CD4-positive, alpha-beta T cell treated with Interleukin-15 for 4 hours (primary cell): ENCODE measurements around the gene STAB2.

Source experiments
- DNase-seq: peaks from one replicate; pipeline ENCODE4 v3.0.0-alpha.2; 2020; ENCODE audit warnings: low spot score

Gene STAB2

DNA sequence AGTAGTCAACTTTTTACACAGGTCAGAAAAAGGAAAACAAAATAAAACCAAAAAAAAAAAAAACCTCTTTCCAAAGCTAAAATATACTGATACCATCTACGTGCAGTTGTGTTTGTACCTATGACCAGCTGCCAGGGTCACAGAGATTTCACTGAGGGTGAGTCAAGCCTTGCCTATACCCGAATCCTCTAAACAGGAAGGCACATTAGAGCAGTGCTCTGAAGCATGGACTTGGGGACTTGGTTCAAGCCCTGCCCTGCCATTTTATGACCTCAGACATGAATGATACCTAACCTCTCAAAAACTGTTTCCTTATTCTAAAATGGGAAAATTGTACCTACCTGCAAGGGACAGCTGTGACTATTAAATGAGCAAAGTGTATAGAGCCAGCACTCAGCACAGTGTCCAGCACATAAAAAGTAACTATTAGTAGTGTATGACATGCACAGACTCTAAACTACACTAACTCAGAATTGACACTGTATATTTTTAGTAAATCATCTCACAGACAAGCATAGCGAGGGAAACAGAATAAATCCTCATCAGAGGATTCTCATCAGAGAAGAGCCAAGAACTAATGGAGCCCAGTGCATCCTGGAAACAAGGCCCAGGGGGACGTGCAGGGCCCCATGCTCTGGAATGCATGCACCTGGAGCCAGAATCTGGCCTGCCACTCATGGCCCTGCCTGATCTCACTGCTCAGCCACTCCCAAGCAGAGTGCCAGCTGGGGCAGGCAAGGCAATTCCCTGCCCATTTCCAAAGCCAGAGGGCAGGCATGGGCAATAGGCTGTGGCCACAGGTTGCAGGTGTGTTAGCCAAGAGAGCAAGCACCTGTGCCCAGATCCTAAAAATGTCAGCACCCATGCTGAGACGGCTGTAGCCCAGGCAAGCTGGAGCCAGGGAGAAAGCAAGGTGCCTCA, 196.9 kb downstream of the STAB2 start:
- DNase-seq = no peak

DNA sequence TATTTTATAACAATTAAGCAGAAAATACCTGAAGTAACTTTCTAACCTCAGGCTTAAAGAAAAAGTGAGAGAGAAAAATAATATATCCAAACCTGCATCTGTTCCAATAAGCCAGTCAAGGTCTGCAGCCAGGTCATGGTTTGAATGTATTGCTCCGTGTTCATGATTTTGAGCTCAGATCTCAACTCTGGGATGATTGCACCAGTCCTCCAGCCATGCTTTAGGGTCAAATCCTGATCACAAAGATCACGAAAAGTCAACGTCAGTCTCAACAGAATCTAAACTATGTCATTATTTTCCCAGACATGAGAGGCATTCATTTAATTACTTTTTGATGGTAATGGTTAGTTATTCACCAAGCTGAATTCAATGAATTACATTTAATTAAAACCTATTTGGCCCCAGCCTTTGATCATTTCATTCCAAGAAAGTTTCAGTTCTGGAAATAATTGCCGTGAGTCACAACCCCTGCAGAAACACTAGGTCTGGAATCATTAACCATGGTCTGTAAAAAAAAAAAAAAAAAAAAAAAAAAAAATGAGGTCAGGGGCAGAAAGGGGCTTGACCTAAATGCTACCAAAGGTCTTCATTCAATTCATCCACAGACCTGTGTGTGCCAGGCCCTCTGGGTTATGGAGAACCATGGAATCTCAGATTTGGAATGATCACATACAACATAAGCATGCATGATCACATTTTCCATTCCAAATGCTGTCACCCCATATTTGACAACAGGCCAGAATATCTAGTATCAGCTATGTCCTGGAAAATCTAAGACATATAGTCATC, 198.4 kb downstream of the STAB2 start:
- DNase-seq = no peak

DNA sequence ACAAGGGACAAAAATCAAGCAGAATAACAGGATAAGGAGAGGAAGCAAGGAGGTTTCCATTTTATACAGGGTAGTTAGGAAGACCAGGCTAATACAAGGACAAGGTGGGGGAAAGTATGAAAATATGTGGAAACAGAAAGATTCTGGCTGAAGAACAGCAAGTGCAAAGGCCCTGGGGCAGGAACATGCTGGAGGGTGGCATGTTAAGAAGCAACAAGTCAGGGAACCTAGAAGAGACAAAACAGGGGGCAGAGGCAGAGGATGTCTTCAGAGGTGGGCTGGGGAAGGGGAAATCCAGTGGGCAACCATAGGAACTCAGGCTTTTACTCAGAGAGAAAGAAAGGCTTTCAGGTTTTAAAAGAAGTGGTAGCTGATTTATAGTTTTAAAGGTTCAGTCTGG, 199.1 kb downstream of the STAB2 start:
- no peak for DNase-seq

DNA sequence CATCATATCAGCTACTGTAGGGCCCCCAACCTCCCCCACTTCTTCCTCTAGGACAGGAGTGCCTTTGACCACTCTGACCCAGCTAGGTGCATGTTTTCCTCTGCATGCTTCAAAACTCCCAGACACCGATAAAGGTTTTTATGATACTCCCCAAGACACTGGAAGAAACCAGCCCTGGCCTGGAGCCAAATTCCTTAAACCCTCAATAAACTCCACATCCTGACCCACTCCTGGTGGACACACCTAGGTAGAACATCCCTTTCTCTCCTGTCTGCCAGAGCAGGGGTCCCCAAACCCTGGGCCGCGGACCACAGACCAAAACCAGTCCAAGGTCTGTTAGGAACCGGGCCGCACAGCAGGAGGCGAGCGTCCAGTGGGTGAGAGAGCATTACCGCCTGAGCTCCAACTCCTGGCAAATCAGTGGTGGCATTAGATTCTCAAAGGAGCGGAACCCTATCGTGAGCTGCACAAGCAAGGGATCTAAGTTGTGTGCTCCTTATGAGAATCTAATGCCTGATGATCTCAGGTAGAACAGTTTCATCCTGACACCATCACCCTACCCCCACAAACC, 204.4 kb downstream of the STAB2 start:
- no peak for DNase-seq

DNA sequence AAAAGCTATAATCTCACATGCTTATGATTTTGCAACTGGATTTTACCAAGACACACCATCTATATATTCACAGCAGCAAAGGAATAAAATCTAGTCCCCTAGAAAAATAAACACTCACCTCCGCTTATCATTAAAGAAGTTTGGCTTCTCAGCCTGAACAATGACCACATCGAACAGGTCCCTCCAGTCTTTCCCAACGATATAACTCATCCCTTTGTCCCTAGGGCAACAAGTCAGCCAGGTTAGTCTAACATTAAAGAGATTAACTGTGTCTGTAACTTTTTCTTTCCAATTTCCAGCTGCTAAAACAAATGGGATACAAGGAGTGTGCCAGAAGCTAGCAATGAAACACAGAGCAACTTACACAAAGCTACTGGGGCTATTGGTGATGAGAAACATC, 206.0 kb downstream of the STAB2 start:
- no peak for DNase-seq

DNA sequence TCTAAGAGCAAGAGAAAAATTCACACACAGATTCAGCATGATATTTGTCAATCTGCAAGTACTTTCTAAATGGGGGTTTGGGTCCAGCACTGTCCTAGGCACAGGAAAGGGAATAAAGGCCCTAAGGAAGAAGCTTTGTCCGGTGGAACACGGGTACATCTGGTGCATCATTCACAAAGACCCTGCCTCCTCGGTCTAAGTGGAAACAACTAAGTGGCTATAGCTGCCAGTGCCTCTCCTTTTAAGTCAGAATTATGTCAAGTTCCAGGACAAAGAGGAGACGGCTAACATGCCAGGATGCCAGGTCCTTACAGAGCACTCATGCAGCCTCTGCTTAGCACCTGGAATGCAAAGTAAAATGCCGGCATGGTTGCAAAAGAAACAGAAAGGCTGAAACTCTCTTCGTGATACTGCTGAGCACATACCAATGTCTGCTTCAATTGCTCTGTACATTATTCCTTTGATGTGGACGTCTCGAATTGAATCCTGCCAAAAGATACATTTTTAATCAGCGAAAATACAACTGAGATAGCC, 206.5 kb downstream of the STAB2 start:
- DNase-seq = no peak

DNA sequence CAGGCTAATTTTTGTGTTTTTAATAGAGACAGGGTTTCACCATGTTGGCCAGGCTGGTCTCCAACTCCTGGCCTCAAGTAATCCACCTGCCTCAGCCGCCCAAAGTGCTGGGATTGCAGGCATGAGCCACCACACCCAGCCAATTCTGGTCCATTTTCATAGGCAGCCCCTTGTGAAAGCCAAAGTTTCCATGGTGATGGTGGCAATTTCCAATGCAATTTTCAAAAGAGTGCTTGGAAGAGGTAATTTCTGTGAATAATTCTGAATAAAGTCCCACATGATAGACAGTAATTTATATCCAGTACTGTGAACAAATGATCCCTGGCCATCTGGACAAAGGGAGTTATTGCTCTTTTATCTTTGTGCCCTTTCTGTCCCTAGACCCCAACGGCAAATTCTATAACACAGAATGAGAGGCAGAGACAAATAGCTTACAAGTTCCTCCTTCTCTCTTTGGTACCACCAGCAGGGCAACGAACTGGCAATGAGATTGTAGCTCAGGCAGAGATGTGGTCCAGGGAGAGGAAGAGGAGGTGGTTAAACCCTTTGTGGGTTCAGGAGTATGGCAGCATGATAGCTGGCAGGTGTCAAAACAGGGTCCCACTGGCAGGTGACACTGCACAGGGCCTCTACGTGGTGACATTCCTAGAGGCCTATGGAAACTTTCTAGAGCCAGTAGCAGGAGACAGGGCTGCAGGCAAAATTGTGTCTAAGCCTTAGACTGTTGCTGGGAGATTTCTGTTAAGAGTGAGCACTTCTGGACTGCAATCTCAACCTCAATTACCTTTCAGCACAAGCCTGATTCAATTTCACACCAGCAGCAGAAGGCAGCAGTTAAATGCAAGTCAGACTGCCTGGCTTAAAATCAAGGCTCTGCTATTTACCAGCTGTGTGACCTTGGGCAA, 207.5 kb downstream of the STAB2 start:
- no peak for DNase-seq

DNA sequence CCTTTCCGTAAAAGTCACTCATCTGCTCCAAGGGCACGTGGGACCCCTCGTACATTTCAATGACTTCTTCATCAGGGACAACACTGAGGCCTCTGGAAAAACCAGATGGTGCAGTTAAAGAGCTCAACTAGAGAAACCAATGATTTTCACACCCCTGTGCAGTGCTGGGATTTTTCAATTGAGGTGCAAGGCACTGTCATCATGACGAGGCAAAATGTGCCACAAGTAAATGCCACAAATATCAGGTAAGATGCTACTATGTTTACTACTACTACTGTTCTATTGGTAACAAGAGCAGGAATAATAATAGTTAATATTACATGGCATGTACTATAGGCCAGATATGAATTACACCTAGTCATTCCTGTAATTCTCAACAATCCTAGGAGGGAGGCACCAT, 211.5 kb downstream of the STAB2 start:
- no peak for DNase-seq

DNA sequence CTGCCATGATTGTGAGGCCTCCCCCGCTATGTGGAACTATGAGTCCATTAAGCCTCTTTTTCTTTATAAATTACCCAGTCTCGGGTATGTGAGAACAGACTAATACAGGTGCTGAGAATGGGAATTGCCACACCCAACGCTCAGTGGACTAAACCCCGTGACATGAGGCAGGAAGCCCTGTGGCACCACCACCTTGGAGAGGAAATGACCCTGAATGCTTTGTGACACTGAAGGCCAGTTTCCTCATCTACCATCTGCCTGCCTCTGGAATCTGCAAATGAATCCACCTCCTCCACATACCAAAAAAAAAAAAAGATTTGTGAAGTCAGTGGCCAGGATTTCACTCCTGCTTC, 212.4 kb downstream of the STAB2 start:
- no peak for DNase-seq

DNA sequence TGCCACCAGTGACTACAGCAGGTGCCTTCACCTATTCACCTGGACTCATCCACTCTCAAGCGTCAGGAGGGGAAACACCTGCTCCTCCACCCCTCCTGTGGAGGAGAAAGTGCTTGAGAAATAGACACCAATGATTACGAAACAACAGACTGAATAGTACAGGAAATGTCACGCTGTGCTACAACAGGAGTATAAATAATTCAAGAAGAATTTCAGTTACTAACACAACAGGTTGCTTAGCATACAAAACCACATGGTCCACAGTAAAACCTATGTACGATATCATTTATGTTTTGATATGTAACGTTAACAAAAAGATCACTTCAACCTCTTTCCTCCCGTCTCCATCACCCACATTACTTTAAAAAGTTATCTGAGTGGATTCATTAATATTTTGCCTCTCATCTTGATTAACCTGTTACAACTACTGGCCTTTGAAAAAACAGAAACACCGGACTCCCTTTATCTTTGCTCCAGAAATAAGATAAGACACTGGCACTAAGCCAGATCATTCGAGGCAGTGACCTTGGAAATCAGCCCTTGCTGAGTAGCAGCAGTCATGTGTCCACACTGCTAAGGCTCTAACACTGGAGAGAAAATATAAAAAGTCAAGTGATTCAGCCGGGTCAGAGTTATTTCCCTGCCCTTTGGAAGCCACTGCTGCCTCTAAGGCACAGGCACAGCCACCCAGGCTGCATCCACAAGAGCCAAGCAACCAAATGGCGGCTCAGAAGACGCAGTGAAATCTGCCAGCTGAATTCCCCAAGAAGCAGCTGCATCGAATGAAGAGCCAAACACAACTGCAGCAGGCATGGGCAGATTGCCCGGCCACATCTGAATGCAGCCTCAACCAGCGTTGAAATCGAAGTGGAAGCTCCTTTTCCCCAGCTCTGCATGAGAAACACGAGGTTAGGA, 213.0 kb downstream of the STAB2 start:
- no peak for DNase-seq

DNA sequence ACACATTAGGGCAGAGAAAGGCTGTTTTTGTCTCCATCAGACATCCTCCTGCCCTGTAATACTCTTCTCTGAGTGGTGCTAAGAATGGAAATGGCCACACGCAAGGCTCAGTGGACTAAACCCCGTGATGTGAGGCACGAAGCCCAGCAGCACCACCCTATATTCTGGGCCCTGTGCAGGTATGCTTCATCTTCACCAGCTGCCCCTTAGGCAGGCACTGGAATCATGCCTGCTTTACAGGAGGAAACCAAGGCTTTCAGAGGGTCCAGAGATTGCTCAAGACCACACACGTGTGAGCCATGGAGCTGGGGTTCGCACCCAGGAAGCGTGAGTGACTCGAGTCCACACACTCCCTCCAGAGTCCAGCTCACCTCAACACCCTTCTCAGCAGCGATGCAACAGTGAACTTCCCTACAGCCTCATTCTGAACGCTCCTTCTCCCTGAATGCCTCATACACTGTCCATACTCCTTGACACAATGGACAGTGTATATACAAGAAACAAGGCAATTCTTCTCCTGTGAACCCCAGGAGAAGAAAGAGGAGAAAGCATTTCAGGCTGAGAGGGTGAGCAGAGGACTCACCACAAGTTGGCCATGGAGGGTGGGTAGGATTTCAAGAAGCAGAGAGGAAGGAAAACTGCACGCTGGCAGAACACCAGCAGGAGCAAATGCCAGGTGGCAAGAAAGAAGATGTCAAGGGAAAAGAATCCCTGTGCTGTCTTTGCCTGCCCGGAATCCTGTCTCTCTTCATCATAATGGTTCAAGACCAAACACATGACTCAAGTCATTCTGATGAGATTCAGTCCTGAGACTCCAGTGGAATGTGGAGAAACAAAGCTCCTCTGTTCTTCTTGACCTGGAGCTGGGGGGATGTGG, 214.9 kb downstream of the STAB2 start:
- DNase-seq = no peak

DNA sequence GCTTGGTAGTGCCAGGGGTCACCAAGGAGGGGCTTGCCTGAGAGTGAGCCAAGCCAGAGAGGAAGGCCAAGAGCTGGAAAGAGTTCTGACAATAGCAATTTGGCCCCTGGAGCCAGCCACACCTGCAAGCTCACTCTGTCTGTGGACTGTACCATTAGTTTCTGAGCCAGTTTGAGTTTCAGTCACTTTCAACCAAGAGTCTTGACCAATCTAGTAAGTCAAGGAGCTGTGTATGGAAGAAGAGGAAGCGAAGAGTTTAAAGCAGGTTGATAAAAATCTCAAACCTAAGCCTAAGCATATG, 215.5 kb downstream of the STAB2 start:
- DNase-seq = no peak

DNA sequence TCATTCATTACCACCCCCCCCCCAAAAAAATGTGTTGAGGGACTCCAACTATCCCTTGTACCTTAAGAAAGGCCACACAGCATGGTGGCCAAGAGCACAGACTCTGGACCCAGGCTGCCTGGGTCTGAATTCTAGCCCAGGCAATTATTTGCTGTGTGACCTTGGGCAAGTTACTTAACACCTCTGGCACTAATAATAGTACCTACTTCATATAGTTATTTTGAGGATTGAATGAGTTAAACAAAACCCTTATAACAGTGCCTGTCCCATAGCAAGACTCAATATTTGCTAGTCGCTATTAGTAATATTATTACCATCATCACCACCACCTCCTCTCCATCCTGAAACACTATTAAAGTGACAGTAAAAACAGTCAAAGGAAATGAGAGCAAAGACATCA, 216.8 kb downstream of the STAB2 start:
- no peak for DNase-seq

DNA sequence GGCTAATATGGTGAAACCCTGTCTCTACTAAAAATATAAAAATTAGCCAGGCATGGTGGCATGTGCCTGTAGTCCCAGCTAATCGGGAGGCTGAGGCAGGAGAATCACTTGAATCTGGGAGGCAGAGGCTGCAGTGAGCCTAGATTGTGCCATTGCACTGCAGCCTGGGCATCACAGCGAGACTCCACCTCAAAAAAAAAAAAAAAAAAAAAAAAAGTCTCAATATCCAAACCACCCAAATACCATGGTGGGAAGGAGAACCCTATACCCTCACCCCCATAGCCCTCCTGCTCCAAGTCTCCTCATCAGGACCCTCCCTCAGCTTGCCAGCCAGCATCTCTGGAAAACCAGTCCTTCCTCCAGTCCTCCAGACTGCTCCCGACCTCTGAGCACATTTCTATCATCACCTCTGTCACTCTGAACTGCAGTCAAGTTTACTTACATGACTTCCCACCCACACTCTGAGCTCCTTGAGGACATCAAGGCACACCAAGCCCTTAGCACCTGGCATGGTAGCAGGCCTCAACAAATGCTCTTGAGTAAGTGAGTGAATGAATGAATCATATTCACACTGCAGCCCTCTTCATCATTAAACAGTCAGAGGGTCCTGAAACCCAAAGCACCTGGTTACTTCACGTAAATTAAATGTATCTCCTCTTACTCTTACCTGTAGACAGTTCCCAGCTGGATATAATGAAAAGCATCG, 218.7 kb downstream of the STAB2 start:
- no peak for DNase-seq

DNA sequence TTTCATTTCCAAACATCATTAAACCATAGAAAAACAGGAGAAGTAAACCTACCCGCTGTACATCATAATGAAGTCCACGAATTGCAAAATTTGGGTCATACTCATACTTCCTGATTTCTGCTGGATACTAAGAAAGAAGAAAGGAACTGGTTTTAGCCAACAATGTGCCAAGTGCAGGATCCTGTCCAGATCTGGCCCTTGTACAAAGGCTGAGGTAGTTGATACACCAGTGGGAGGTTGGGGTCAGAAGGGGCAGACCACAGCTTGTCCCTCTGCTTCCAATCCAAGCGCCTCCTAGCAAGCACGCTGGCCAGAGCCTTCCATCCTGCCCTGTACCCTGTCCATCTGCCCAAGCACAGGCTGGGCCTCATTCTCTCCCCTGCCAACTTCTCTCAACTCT, 219.7 kb downstream of the STAB2 start:
- no peak for DNase-seq

DNA sequence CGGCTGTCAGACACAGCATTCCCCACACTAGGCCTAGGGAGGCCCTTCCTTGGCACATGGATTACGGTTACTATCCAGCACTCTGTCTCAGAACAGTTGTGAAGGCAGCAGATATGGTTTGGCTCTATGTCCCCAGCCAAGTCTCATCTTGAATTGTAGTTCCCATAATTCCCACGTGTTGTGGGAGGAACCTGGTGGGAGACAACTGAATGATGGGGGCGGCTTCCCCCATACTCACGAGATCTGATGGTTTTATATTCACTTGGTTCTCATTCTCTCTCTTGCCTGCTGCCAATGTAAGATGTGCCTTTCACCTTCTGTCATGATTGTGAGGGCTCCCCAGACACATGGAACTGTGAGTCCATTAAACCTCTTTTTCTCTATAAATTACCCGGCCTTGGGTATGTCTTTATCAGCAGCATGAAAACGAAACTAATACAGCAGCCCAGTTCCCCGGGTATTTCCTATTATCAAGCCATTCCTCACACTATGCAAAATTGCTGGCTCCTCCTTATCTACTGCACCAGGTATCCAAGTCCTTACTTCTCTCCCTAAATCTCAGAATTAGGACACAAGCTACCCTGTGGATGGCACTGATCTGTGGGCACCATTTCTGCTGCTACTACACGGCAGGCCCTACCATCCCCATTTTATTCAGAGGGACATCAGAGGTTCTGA, 220.6 kb downstream of the STAB2 start:
- no peak for DNase-seq

DNA sequence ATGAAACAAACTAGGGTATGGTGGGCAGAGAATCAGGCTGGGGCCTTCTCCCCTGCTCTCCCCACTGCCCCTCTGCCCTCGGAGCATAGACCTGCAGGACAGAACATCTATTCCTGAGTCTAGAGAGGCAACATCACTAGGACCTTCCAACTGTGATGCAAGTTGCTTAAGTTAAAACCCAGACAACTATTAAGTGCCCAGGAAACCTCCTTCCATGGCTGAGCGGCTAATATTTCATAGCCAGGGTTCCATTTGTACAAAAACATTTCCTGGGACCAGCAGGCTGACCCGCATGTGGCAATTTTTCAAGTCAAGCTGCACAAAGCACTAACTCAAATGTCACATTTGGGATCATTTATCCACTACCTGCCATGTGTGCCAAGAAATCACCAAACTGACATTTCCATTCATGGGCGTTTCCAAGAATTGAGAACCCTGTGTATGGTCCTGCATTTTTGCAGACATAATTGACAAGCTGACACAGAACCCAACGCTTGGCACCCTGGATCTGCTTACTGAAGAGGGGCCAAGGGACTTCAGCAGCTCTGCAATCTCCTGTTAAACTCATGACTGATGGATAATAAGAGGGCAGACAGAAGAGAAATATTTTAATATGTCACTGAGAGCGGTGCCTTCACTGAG, 221.3 kb downstream of the STAB2 start:
- no peak for DNase-seq

DNA sequence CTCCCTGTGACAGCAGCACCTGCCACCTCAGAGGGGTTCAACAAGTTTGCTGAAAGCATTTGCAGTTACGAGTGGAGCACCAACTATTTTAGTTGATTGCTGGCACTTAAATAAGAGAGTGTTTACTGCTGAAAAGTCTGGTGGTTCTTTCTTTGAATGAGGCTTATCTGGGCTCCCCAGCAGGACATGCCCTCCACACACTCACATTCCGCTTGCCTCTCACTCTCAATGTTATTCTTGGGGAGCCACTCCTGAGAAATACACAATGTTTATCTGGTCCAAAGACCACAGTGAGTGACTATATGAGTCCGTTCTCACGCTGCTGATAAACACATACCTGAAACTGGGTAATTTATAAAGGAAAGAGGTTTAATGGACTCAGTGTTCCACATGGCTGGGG, 222.1 kb downstream of the STAB2 start:
- no peak for DNase-seq
